Glomerular visceral epithelial cell (primary cell): ENCODE measurements around the gene CSK.

Source experiments
- DNase-seq: peaks from one replicate; pipeline ENCODE4 v3.0.0-alpha.2; 2016; ENCODE audit errors: extremely low spot score

CSK gene

GRCh38 chr15:74787251-74788041 is 5.6 kb downstream of the CSK start:
- peak; percentile 80 for DNase-seq

- no peak for DNase-seq
Measured at GRCh38 chr15:74788042-74788682, 6.3 kb downstream of the CSK start.

- no peak for DNase-seq
Measured at GRCh38 chr15:74788683-74789151, 6.8 kb downstream of the CSK start.

- DNase-seq = no peak
Measured at GRCh38 chr15:74789171-74789631, 7.3 kb downstream of the CSK start.

- DNase-seq = no peak
Measured at GRCh38 chr15:74789741-74790079, 7.8 kb downstream of the CSK start.

- peak; percentile 96 for DNase-seq
Measured at GRCh38 chr15:74790080-74790916, 8.4 kb downstream of the CSK start.

GRCh38 chr15:74791007-74791406 is 9.1 kb downstream of the CSK start:
- no peak for DNase-seq

GRCh38 chr15:74791667-74792066 is 9.8 kb downstream of the CSK start:
- no peak for DNase-seq

- no peak for DNase-seq
Measured at GRCh38 chr15:74792227-74793016, 10.5 kb downstream of the CSK start.

GRCh38 chr15:74793135-74794028 is 11.5 kb downstream of the CSK start:
- DNase-seq = no peak

- no peak for DNase-seq
Measured at GRCh38 chr15:74794248-74794969, 12.5 kb downstream of the CSK start.

GRCh38 chr15:74794970-74795349 is 13.1 kb downstream of the CSK start:
- DNase-seq = no peak

GRCh38 chr15:74795966-74796625 is 14.2 kb downstream of the CSK start:
- DNase-seq = no peak

GRCh38 chr15:74798388-74799254 is 16.7 kb downstream of the CSK start:
- no peak for DNase-seq

GRCh38 chr15:74799255-74799855 is 17.5 kb downstream of the CSK start:
- no peak for DNase-seq

GRCh38 chr15:74799856-74800558 is 18.1 kb downstream of the CSK start:
- DNase-seq = peak; percentile 88

- DNase-seq = no peak
Measured at GRCh38 chr15:74800559-74801094, 18.7 kb downstream of the CSK start.
